ENCODE measurements around the gene STK38L. TPM values are rescaled to one million over a fixed set of nuclear protein-coding genes. Genes with fewer than 3 reads are reported as not detected.

The STK38L gene
- total and polyA plus RNA-seq, 4 donors = 54.6 to 414 (median 156) TPM

DNA sequence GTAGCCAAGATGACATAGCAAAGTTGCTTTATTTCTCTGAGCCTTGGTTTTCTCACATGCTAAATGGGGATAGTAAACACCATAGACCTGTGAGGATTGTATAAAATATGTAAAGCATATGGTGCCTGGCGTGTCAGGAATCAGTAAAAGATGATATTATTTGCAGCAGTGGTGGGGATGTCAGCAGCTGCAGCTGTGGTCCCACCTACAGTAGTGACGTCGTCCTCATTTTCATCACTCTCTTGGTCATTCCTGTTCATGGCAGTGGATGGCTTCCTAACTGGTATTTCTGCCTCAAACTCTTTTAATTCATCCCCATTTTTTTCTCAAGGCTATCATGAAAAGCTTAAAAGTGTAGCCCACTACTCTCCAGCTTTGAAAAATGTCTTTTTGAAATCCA, 100.7 kb downstream of the STK38L start:
- Histone ChIP-seq H3K9me3 (ENCODE audit: control insufficient read depth, low read length) (no peaks in the 10 kb centered on the region), H3K4me1 (ENCODE audit: control insufficient read depth in 1 of 2, insufficient read depth in 2 of 2, low read length in 2 of 2) (no peaks in the 10 kb centered on the region), H3K27ac (ENCODE audit: low read depth in 1 of 2, low read length in 2 of 2) (no peak overlapping the region), H3K4me3 (ENCODE audit: low read length in 2 of 2) (no peak overlapping the region), H3K27me3 (ENCODE audit: control insufficient read depth in 1 of 2, insufficient read depth in 2 of 2, low read length in 1 of 2) (no peaks in the 10 kb centered on the region), H3K36me3 (ENCODE audit: control insufficient read depth in 1 of 2, insufficient read depth in 2 of 2, low read length in 1 of 2) (no peaks in the 10 kb centered on the region)
- ATAC-seq (ENCODE audit: low FRiP score) = no peak
- intact Hi-C loops (cut with DNase I) = no loop called here
- DNase-seq = no peak
- WGBS, 2 donors = 76 to 89% methylated on average over 3 of the region's 3 CpGs

- Histone ChIP-seq H3K4me1 (ENCODE audit: control insufficient read depth in 1 of 2, insufficient read depth in 2 of 2, low read length in 2 of 2) (no peaks in the 10 kb centered on the region), H3K9me3 (ENCODE audit: control insufficient read depth, low read length) (no peaks in the 10 kb centered on the region), H3K4me3 (ENCODE audit: low read length in 2 of 2) (no peak overlapping the region), H3K36me3 (ENCODE audit: control insufficient read depth in 1 of 2, insufficient read depth in 2 of 2, low read length in 1 of 2) (no peaks in the 10 kb centered on the region), H3K27ac (ENCODE audit: low read depth in 1 of 2, low read length in 2 of 2) (no peak overlapping the region), H3K27me3 (ENCODE audit: control insufficient read depth in 1 of 2, insufficient read depth in 2 of 2, low read length in 1 of 2) (no peaks in the 10 kb centered on the region)
- intact Hi-C loops (cut with DNase I) = no loop called here
- WGBS, 2 donors = 85 to 91% methylated on average over 4 of the region's 4 CpGs
- ATAC-seq (ENCODE audit: low FRiP score) = no peak
- no peak for DNase-seq
Measured at GRCh38 chr12:27345376-27345775, 101.3 kb downstream of the STK38L start.

GRCh38 chr12:27347779-27348178, 103.7 kb downstream of the STK38L start:
- intact Hi-C loops (cut with DNase I) = no loop called here
- no peak overlapping the region for H3K4me3 ChIP-seq (ENCODE audit: low read length in 2 of 2)
- no peak for ATAC-seq (ENCODE audit: low FRiP score)

DNA sequence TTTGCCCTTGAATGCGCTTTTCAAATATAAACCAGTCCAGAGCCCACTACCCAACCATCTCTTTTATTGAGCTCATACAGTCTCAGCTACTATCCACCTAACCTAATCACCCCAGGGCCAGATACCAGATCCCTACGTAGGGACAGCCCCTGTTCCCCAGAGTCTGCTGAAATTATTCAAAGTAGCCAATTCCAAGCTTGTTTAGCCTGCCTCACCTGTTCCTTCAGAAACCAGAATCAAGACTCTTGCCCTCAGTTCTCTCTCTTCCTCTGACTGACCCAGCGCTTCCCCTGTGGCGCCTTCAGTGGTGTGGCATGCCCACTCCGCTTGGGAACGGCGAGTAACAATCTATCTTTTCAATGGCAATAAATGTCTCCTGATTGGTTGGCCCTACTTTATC, 107.4 kb downstream of the STK38L start:
- DNase-seq = no peak
- Histone ChIP-seq H3K4me1 (ENCODE audit: control insufficient read depth in 1 of 2, insufficient read depth in 2 of 2, low read length in 2 of 2) (no peaks in the 10 kb centered on the region), H3K4me3 (ENCODE audit: low read length in 2 of 2) (no peak overlapping the region), H3K27me3 (ENCODE audit: control insufficient read depth in 1 of 2, insufficient read depth in 2 of 2, low read length in 1 of 2) (no peaks in the 10 kb centered on the region), H3K36me3 (ENCODE audit: control insufficient read depth in 1 of 2, insufficient read depth in 2 of 2, low read length in 1 of 2) (no peaks in the 10 kb centered on the region), H3K9me3 (ENCODE audit: control insufficient read depth, low read length) (no peaks in the 10 kb centered on the region), H3K27ac (ENCODE audit: low read depth in 1 of 2, low read length in 2 of 2) (no peak overlapping the region)
- intact Hi-C loops (cut with DNase I) = no loop called here
- WGBS, 2 donors = 98% methylated on average over 7 of the region's 7 CpGs
- ATAC-seq (ENCODE audit: low FRiP score) = no peak

More at GRCh38 chr12:27347779-27348178, 103.7 kb downstream of the STK38L start:
- no peaks in the 10 kb centered on the region for H3K9me3 ChIP-seq (ENCODE audit: control insufficient read depth, low read length)
- WGBS, 2 donors = 69 to 95% methylated on average over 2 of the region's 2 CpGs
- no peaks in the 10 kb centered on the region for H3K36me3 ChIP-seq (ENCODE audit: control insufficient read depth in 1 of 2, insufficient read depth in 2 of 2, low read length in 1 of 2)
- H3K27me3 ChIP-seq (ENCODE audit: control insufficient read depth in 1 of 2, insufficient read depth in 2 of 2, low read length in 1 of 2) = no peaks in the 10 kb centered on the region
- DNase-seq = no peak
- H3K4me1 ChIP-seq (ENCODE audit: control insufficient read depth in 1 of 2, insufficient read depth in 2 of 2, low read length in 2 of 2) = no peaks in the 10 kb centered on the region
- H3K27ac ChIP-seq (ENCODE audit: low read depth in 1 of 2, low read length in 2 of 2) = no peak overlapping the region

GRCh38 chr12:27355486-27355885, 111.4 kb downstream of the STK38L start:
- no peak for ATAC-seq (ENCODE audit: low FRiP score)
- Histone ChIP-seq H3K36me3 (ENCODE audit: control insufficient read depth in 1 of 2, insufficient read depth in 2 of 2, low read length in 1 of 2) (no peaks in the 10 kb centered on the region), H3K4me3 (ENCODE audit: low read length in 2 of 2) (no peak overlapping the region), H3K9me3 (ENCODE audit: control insufficient read depth, low read length) (no peaks in the 10 kb centered on the region), H3K4me1 (ENCODE audit: control insufficient read depth in 1 of 2, insufficient read depth in 2 of 2, low read length in 2 of 2) (no peaks in the 10 kb centered on the region), H3K27ac (ENCODE audit: low read depth in 1 of 2, low read length in 2 of 2) (no peak overlapping the region), H3K27me3 (ENCODE audit: control insufficient read depth in 1 of 2, insufficient read depth in 2 of 2, low read length in 1 of 2) (no peaks in the 10 kb centered on the region)
- DNase-seq = no peak
- intact Hi-C loops (cut with DNase I) = no loop called here
- 86 to 92% methylated on average over 2 of the region's 2 CpGs for WGBS, 2 donors

- no peak for ATAC-seq (ENCODE audit: low FRiP score)
- H3K36me3 ChIP-seq (ENCODE audit: control insufficient read depth in 1 of 2, insufficient read depth in 2 of 2, low read length in 1 of 2) = no peaks in the 10 kb centered on the region
- no peaks in the 10 kb centered on the region for H3K9me3 ChIP-seq (ENCODE audit: control insufficient read depth, low read length)
- no peak overlapping the region for H3K27ac ChIP-seq (ENCODE audit: low read depth in 1 of 2, low read length in 2 of 2)
- no peaks in the 10 kb centered on the region for H3K27me3 ChIP-seq (ENCODE audit: control insufficient read depth in 1 of 2, insufficient read depth in 2 of 2, low read length in 1 of 2)
- intact Hi-C loops (cut with DNase I) = no loop called here
- 87 to 93% methylated on average over 1 of the region's 1 CpG for whole genome bisulfite sequencing, 2 donors
- no peak for DNase-seq
- no peaks in the 10 kb centered on the region for H3K4me1 ChIP-seq (ENCODE audit: control insufficient read depth in 1 of 2, insufficient read depth in 2 of 2, low read length in 2 of 2)
- no peak overlapping the region for H3K4me3 ChIP-seq (ENCODE audit: low read length in 2 of 2)
Measured at GRCh38 chr12:27355979-27356378, 111.9 kb downstream of the STK38L start.

GRCh38 chr12:27359578-27360340, 115.7 kb downstream of the STK38L start:
- Histone ChIP-seq H3K4me1 (ENCODE audit: control insufficient read depth in 1 of 2, insufficient read depth in 2 of 2, low read length in 2 of 2) (no peaks in the 10 kb centered on the region), H3K4me3 (ENCODE audit: low read length in 2 of 2) (no peak overlapping the region), H3K27me3 (ENCODE audit: control insufficient read depth in 1 of 2, insufficient read depth in 2 of 2, low read length in 1 of 2) (no peaks in the 10 kb centered on the region), H3K9me3 (ENCODE audit: control insufficient read depth, low read length) (no peaks in the 10 kb centered on the region), H3K27ac (ENCODE audit: low read depth in 1 of 2, low read length in 2 of 2) (no peak overlapping the region), H3K36me3 (ENCODE audit: control insufficient read depth in 1 of 2, insufficient read depth in 2 of 2, low read length in 1 of 2) (no peaks in the 10 kb centered on the region)
- intact Hi-C loops (cut with DNase I) = no loop called here
- 78 to 79% methylated on average over 3 of the region's 3 CpGs for WGBS, 2 donors
- ATAC-seq (ENCODE audit: low FRiP score) (no peak), DNase-seq (no peak)

DNA sequence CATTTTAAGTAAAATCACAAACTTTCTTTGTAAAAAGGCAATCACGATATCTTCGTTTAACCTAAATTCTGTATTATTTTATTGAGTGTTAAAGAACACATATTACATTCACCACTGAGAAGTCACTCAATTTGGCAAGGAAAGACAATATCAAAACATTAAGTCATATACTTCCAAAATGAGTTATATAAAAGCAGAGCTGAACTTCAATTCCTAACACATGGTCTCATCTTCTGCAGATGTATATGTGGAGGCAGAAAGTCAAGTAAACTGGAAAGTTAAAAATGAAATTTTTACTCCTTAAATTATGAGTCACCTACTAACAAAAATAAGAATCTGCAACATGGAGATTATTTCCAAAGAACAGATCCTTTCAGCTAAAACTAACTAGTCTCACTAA, 117.3 kb downstream of the STK38L start:
- H3K36me3 ChIP-seq (ENCODE audit: control insufficient read depth in 1 of 2, insufficient read depth in 2 of 2, low read length in 1 of 2) = no peaks in the 10 kb centered on the region
- no peak overlapping the region for H3K4me3 ChIP-seq (ENCODE audit: low read length in 2 of 2)
- H3K9me3 ChIP-seq (ENCODE audit: control insufficient read depth, low read length) = no peaks in the 10 kb centered on the region
- no peak for DNase-seq
- intact Hi-C loops (cut with DNase I) = no loop called here
- H3K27me3 ChIP-seq (ENCODE audit: control insufficient read depth in 1 of 2, insufficient read depth in 2 of 2, low read length in 1 of 2) = no peaks in the 10 kb centered on the region
- H3K27ac ChIP-seq (ENCODE audit: low read depth in 1 of 2, low read length in 2 of 2) = no peak overlapping the region
- no peaks in the 10 kb centered on the region for H3K4me1 ChIP-seq (ENCODE audit: control insufficient read depth in 1 of 2, insufficient read depth in 2 of 2, low read length in 2 of 2)
- ATAC-seq (ENCODE audit: low FRiP score) = no peak
- WGBS, 2 donors = 47 to 48% methylated on average over 2 of the region's 2 CpGs

DNA sequence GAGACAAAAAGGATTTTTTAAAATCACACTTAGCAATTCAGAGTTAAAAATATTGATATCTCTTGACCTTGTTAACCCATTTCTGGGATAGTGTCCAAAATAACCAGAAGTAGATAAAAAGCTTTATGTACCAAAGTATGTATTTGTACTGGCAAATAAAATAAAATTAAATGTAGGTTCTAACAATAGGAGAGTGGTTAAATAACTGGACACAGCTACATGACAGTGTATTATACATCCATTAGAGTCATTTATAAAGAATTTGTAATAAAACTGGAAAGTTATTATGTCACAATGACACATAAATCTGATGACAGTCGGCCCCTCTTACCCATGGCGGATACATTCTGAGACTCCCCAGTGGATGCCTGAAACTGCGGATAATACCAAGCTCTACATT, 122.5 kb downstream of the STK38L start:
- no peak for DNase-seq
- no peaks in the 10 kb centered on the region for H3K4me1 ChIP-seq (ENCODE audit: control insufficient read depth in 1 of 2, insufficient read depth in 2 of 2, low read length in 2 of 2)
- no peaks in the 10 kb centered on the region for H3K27me3 ChIP-seq (ENCODE audit: control insufficient read depth in 1 of 2, insufficient read depth in 2 of 2, low read length in 1 of 2)
- H3K4me3 ChIP-seq (ENCODE audit: low read length in 2 of 2) = no peak overlapping the region
- WGBS, 2 donors = 77 to 83% methylated on average over 3 of the region's 3 CpGs
- H3K27ac ChIP-seq (ENCODE audit: low read depth in 1 of 2, low read length in 2 of 2) = no peak overlapping the region
- intact Hi-C loops (cut with DNase I) = no loop called here
- H3K9me3 ChIP-seq (ENCODE audit: control insufficient read depth, low read length) = no peaks in the 10 kb centered on the region
- no peak for ATAC-seq (ENCODE audit: low FRiP score)
- peaks cover 2 to 3% of the 10 kb centered on the region in 2 donors for H3K36me3 ChIP-seq (ENCODE audit: control insufficient read depth in 1 of 2, insufficient read depth in 2 of 2, low read length in 1 of 2)
